Measurements from ENCODE around the gene GPR4. TPM values are rescaled to one million over a fixed set of nuclear protein-coding genes. Genes with fewer than 3 reads are reported as not detected.
A peak's percentile ranks its signal among the peaks of the same experiment; 100 is the strongest.

The GPR4 gene
- total RNA-seq, 1 donor from 2014 or later: 5.4 TPM

DNA sequence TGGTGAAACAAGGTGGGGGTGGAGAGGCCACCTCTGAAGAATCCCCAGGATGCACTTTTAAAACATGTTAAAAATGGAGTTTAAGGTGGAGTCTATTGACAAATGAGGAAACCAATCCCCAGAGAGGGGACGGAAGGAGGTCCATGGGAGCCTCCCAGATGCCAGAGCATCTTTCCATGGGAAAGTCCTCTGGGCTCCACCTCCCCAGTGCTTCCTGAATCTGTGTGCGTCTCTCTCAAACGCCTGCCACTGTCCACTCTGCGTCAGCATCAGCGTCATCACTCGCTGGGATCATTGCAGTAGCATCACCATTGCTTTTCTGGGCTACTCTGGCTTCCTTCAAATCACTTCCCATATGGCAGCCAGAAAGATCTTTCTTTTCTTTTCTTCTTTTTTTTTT lies 6.2 kb downstream of the GPR4 start:
- peak; percentile 47 for ATAC-seq
- intact Hi-C loops (cut with DNase I): no loop called here

DNA sequence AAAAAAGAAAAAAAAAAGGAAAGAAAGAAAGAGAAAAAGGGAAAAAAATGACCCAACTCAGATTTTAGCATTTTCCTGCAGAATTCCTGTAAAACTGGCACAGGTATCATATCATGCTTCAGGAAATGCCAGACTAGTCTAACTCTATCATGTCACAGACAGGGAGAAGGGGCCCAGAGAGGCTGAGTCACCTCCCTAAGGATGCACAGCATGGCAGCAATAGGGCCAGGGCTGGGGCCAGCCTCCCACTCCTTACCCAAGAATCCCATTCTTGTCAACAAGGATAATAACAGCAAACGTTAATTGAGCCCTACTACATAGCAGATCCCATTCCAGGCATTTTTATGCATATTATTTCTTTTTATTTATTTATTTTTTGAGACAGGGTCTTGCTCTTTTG lies 8.5 kb downstream of the GPR4 start:
- DNase-seq (ENCODE audit: missing footprints): no peak
- no peak for ATAC-seq
- intact Hi-C loops (cut with DNase I): no loop called here

More for the DNA sequence above, 6.2 kb downstream of the GPR4 start:
- DNase-seq (ENCODE audit: missing footprints): no peak

DNA sequence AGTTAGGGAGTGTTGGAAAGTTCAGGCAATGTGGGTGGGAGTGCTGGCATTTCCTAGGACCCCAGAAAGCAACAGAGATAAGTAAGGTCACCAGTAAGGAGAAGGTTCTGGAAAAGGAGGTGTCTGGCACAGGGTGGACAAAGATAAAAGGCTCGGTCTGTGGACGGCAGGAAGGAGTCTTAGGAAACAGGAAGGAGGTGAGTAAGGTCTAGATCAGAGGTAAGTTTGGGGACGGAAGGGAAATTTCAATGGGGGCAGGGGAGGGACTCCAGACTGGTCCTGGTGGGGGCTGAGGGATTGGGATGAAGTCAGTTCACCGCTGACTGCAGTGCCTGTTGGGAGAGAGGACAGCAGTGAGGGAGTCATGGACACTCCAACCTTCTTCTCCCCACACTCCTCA lies 9.6 kb downstream of the GPR4 start:
- intact Hi-C loops (cut with DNase I): no loop called here
- DNase-seq (ENCODE audit: missing footprints) (no peak), ATAC-seq (no peak)

DNA sequence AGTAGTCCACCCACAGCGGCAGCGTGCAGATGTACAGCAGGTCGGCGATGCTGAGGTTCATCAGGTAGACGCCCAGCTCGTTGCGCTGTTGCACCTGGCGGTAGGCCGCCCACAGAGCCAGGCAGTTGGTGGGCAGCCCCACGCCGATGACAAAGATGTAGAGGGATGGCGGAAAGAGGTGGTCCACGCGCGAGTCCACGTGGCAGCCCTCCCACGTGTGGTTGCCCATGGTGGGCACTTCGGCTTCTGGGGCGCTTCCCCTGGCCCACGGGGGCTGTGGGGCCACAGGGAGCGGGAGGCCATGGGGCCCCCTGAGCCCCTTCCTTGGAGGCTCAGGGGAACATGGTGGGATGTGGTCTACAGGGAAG lies 10.4 kb downstream of the GPR4 start:
- ATAC-seq (no peak), DNase-seq (ENCODE audit: missing footprints) (no peak)
- intact Hi-C loops (cut with DNase I): no loop called here

DNA sequence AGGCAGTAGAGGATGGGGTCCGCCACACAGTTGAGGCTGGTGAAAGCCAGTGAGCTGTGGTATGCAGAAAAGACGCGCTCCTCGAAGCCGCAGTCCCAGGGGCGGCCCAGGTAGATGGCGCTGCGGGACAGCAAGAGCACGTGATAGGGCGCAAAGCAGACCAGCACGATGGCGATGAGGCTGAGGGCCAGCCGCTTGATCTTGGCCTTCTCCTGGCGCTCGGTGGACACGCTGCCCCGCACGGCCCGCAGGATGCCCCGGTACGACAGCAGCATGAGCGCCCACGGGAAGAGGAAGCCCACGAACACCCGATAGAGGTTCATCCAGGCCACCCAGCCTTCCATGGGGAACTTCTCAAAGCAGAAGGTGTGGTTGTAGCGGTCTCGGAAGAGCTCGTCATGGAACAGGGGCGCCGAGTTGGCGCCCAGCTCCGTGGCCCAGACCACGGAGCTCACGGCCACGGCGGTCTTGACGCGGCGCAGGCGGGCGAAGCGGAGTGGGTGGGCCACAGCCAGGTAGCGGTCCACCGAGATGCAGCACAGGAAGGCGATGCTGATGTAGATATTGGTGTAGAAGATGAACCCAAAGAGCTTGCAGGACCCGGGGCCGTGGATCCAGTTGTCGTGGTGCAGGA lies 10.9 kb downstream of the GPR4 start:
- DNase-seq (ENCODE audit: missing footprints): peak; percentile 74
- intact Hi-C loops (cut with DNase I): no loop called here
- ATAC-seq: no peak

DNA sequence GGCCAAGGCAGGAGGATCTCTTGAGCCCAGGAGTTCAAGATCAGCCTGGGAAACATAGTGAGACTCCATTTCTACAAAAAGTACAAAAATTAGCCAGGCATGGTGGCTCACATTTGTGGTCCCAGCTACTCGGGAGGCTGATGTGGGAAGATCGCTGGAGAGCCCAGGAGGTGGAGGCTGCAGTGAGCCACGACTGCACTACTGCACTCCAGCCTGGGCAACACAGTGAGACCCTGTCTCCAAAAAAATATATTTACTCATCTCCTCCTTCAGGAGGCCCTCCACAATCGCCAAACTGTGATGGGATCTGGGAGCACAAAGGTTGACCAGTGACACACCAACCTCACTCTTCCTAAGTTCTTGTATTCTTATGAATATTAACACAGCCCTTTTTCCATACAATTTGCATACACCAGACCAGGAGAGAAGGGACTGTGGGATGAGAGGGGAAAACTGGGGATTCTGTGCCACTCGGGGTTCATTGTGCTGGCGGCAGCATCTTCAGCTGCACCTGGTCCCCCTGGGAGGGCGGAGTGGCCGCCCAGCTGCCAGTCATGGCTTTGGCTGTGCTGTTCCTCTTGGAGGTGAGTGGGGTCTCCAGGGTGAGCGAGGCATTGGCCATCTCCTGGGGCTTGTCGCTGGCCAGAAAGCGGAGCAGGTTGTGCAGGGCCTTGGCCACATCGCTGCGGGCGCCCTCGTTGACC lies 11.6 kb downstream of the GPR4 start:
- intact Hi-C loops (cut with DNase I): no loop called here
- ATAC-seq: no peak
- DNase-seq (ENCODE audit: missing footprints): no peak

DNA sequence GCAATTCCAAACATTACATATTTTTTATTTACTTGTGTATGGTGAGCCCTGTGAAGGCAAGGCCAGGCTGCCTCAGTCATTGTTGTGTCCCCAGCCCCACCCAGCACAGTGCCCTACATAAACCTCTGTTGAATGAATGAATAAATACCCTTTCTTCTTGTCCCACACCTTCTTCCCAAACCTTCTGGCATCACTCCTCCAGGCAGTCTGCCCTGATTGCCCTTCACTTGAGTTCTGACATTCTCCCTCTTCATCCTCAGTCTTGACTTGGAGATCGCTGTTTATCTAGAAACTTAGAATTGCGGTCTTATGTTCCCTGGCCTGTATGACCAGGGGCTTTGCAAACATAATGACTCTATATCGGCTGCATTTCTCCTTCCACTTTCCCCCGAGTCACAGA lies 12.2 kb downstream of the GPR4 start:
- no peak for ATAC-seq
- intact Hi-C loops (cut with DNase I): loop anchor here (10.0 kb wide), 1 partner anchor 65 kb away; no protein-coding TSS in a partner anchor

DNA sequence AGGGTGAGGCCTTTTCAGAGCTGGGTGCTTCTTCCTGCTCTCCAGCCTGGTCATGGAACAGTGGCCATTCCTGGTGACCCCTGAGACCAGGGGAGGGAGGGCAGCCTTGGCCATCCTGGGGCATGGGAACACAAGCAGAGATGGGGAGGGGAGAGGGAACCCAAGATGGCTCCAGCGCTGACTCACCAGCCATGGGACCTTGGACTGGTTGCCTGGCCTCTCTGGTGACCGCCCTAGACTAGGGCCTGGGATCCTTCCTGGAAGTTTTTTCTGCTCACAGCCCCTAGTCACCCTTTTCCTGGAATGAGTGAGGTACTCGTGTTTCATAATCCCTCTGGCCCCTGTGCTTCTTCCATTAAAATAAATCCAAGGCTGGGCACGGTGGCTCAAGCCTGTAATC lies 14.1 kb downstream of the GPR4 start:
- no peak for ATAC-seq
- intact Hi-C loops (cut with DNase I): loop anchor here (10.0 kb wide), 1 partner anchor 63 kb away; no protein-coding TSS in a partner anchor
- DNase-seq (ENCODE audit: missing footprints): no peak

More for the DNA sequence above, 12.2 kb downstream of the GPR4 start:
- DNase-seq (ENCODE audit: missing footprints): no peak

DNA sequence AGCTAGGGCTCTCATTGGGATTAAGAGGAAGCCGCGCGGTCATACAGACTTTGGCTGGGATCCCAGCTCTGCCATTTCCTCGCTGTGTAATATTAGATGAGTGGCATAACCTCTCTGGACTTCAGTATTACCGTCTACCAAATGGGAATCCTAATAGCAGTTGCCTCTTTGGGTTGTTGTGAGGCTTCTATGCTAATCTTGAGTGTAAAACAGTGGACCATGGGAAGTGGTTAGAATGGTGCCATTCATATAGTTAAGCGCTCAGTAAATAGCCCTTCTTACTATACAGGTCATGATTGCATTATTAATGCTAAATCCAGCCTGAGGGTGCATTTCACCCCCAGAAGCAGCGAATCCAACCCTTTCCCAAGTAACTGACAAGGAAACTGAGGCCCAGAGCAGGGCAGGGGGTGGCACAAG lies 16.8 kb downstream of the GPR4 start:
- ATAC-seq (no peak), DNase-seq (ENCODE audit: missing footprints) (no peak)
- intact Hi-C loops (cut with DNase I): loop anchor here (10.0 kb wide), 1 partner anchor 60 kb away; no protein-coding TSS in a partner anchor

DNA sequence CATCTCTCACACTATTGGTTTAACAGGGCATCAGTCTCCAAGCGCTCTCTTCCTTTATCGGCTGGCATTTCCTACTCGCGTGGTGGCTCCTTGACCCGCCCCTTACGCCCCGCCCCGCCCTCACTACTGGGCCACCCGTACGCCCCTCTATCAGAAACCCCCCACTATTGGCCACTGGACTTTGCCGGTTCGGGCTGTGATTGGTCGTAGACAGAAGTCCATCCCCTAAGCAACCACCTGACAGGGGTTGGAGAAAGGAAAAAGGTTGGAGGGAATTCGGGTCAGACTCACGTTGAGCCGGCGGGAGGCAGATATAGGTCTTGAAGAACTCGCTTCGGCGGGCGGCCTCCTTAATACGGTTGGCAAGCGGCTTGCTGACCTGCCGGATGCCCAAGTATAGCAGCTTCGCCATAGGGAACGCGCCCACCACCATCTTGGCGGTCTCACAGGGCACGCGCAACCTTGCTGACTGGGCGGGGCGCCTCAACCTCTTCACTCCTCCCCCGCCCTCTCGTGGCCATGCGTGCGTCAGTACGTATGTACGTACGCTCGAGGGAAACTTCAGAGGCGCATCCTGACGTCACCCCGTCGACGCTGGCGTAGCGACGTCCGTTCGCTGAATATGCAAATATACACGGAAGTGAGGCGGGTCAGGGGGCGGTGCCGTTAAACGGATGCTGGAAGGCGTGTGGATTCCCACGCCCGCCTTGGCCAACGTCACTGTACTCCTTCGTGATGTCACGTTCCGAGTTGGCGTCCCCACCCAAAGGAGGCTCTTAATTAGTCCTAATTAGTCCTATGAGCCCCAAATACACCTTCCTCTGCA lies 17.5 kb downstream of the GPR4 start, which contains the start of gene OPA3:
TSS of gene OPA3 (minus strand) at position 471 of the 826 bp plus-strand sequence. CDS start at position 433, 38 bp downstream.
- DNase-seq (ENCODE audit: missing footprints): peak; percentile 100
- peak; percentile 97 for ATAC-seq
- intact Hi-C loops (cut with DNase I): loop anchor here (10.0 kb wide), 1 partner anchor 60 kb away; no protein-coding TSS in a partner anchor

DNA sequence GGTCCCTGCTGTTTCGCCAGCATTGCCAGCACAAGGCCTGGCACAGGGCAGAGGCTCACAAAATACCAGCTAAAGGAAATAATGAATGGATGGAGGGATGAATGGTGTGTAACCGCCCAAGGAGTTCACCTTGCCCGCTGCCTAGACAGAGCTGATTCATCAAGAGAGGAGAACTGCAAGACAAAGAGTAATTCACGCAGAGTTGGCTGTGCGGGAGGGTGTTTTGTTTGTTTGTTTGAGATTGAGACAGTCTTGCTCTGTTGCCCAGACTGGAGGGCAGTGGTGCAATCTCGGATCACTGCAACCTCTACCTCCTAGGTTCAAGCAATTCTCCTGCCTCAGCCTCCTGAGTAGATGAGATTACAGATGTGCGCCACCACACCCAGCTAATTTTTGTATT lies 20.4 kb downstream of the GPR4 start:
- DNase-seq (ENCODE audit: missing footprints): no peak
- intact Hi-C loops (cut with DNase I): loop anchor here (10.0 kb wide), 1 partner anchor 57 kb away; no protein-coding TSS in a partner anchor
- ATAC-seq: no peak

DNA sequence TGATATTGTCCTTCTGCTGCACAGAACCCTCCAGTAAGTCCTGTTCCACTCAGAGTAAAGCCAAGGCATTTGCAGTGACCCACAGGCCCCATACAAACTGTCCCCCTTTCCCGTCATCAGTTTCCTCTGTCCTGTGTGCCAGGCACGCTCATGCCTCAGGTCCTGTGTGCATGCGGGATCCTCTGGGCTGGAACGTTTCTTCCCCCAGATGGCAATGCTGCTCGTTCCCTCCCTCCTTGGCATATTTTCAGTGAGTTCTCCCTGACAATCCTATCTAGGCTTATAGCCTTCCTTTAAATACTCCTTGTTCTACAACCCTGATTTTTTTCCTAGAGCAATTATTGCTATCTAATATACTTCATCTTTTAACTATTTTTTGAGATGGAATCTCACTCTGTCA lies 23.2 kb downstream of the GPR4 start:
- ATAC-seq: peak; percentile 45
- intact Hi-C loops (cut with DNase I): loop anchor here (10.0 kb wide), 1 partner anchor 66 kb away; no protein-coding TSS in a partner anchor
- DNase-seq (ENCODE audit: missing footprints): no peak

DNA sequence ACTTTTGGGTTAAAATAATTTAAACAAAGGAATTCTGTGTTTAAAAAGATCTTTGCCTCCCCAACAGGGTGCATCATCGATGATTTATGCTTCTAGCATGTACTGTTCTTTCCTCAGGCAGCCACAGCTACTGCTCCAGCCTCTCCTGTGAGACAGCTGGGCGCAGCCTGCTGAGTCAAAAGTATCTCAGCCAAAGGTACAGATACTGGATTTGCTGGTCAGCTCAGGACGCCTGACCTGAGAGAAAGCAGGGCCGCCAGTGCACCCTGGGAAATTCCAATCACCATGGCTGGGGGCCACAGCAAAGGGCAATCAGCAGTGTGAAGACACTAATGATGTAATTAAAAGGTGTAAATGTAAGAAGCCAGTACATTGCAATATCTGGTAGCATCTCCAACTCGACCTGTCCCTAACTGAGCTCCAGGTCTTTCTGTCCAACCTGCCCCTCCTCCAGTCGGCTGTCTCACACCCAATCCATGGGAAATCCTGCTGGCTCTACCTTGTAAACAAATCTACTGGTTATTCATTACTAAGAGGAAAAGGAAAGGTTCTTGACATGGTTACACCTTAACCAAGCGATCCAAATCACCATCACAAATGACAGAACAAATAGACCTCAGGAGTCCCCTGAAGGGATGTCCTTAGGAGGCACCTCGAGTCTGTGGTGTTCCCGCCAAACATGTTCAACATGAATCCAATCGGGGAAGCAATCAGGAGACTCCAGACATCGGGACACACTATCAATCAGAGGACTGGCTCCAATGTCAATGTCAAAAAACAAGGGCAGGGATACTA lies 24.7 kb downstream of the GPR4 start:
- ATAC-seq (peak; percentile 83), DNase-seq (ENCODE audit: missing footprints) (no peak)
- intact Hi-C loops (cut with DNase I): loop anchor here (10.0 kb wide), 1 partner anchor 67 kb away; no protein-coding TSS in a partner anchor

DNA sequence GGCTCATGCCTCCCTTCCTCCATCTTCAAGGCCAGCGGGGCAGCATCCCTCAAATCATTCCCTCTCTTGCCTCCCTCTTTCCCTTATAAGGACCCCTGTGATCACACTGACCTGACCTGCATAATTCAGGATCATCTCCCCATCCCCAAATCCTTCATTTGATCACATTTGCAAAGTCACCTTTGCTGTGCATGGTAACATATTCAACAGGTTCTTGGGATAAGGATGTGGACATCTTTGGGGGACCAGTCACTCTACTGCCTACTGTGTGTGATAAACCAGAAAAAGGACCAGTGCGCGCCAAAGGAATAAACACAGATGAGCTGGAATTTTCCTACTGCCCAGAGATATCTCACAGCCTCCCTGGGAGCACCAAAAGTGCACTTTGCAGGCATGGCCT lies 25.3 kb downstream of the GPR4 start:
- ATAC-seq: peak; percentile 2
- intact Hi-C loops (cut with DNase I): loop anchor here (10.0 kb wide), 1 partner anchor 68 kb away; no protein-coding TSS in a partner anchor

DNA sequence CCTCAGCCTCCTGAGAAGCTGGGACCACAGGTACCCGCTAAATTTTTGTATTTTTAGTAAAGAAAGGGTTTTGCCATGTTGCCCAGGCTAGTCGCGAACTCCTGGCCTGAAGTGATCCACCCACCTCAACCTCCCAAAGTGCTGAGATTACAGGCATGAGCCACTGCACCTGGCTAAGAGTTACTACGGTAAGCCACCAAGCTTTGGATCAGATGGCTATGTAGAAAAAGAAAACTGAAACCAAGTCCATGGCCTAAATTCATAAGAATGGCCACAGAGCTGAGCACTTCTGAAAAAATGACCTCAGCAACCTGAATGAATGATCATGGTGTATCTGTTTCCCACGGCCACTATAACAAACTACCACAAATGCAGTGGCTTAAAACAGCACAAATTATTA lies 26.8 kb downstream of the GPR4 start:
- intact Hi-C loops (cut with DNase I): loop anchor here (10.0 kb wide), 1 partner anchor 70 kb away; no protein-coding TSS in a partner anchor
- no peak for ATAC-seq
- DNase-seq (ENCODE audit: missing footprints): no peak

More for the DNA sequence above, 25.3 kb downstream of the GPR4 start:
- DNase-seq (ENCODE audit: missing footprints): no peak

DNA sequence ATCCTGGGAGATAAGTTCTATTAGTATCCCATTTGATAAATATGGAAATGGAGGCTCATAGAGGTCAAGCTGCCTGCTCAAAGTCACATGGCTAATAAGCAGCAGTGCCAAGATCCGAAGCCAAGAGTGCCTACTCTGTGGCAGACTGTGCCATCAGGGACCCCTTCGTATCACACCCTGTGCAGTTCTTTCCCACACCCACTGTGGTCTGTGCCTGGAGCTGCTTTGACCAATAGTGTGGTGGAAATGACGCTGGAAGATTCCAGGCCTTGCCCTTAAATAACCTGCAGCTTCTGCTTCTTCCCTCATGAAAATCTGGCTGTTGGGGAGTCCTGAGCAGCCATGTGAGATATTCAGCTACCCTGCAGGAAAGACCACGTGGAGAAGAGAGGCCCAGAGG lies 27.5 kb downstream of the GPR4 start:
- peak; percentile 4 for ATAC-seq
- no peak for DNase-seq (ENCODE audit: missing footprints)
- intact Hi-C loops (cut with DNase I): loop anchor here (10.0 kb wide), 1 partner anchor 70 kb away; no protein-coding TSS in a partner anchor

DNA sequence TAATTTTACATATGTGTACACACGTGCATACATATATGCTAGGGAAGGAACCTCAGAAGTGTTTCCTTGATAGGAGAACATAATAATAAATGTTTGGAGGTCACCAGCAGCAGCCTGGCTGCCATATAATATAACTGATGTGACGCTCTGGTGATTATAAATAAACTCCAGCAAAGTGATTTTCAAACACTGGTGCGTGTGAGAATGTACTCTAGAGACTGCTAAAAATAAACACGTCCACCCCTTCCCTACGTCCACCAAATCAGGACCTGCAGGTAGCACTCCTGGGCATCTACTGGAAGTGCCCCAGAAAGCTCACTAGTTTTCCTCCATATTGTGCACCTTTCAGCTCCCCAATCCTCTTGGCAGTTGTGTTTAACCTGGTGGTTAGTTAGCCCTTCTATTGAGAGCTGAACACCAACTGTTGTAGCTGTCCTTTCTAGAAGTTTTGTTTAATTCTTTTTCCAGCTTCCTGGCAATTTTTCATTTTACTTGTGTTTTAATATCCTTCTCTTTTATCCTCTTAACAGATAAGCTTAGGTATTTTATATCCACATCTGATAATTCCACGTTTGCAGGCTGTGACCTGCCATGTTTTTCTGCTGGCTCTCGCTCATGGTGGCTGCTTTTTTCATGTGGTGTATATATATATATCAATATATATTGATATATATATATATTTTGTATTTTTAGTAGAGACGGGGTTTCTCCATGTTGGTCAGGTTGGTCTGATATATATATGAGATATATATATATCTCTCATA lies 30.4 kb downstream of the GPR4 start:
- intact Hi-C loops (cut with DNase I): loop anchor here (10.0 kb wide), 1 partner anchor 73 kb away; no protein-coding TSS in a partner anchor
- DNase-seq (ENCODE audit: missing footprints) (no peak), ATAC-seq (peak; percentile 51)
